Trophoblast cell (in vitro differentiated cells and primary cell): ENCODE measurements around the gene RTKN.

ENCODE experiments used
- DNase-seq, 2 donors: peaks; one replicate each; pipeline ENCODE4 v3.0.0-alpha.2; 2016
- H2AFZ ChIP-seq: 2 replicates; pipeline ENCODE4 v1.6.1; 2013; ENCODE audit warnings: low read length, moderate library complexity, mild to moderate bottlenecking; ENCODE audit not compliant: insufficient read depth, poor library complexity
- H2AK5ac ChIP-seq: 2 replicates; pipeline ENCODE4 v1.6.1; 2013; ENCODE audit warnings: mild to moderate bottlenecking, low read length
- H2BK120ac ChIP-seq: 2 replicates; pipeline ENCODE4 v1.6.1; 2013; ENCODE audit warnings: low read length, mild to moderate bottlenecking, moderate library complexity; ENCODE audit not compliant: insufficient read depth, poor library complexity
- H2BK12ac ChIP-seq: 2 replicates; pipeline ENCODE4 v1.6.1; 2013; ENCODE audit warnings: mild to moderate bottlenecking, low read length, moderate library complexity
- H2BK5ac ChIP-seq: 2 replicates; pipeline ENCODE4 v1.6.1; 2013; ENCODE audit warnings: low read length, low read depth, moderate library complexity, mild to moderate bottlenecking; ENCODE audit not compliant: poor library complexity
- H3K14ac ChIP-seq: 2 replicates; pipeline ENCODE4 v1.6.1; 2013; ENCODE audit warnings: mild to moderate bottlenecking, low read length
- H3K18ac ChIP-seq: 2 replicates; pipeline ENCODE4 v1.6.1; 2013; ENCODE audit warnings: mild to moderate bottlenecking, low read length
- H3K23ac ChIP-seq: 2 replicates; pipeline ENCODE4 v1.6.1; 2013; ENCODE audit warnings: low read length
- H3K27ac ChIP-seq: 2 replicates; pipeline ENCODE4 v1.5.1; 2013; ENCODE audit warnings: low read depth, mild to moderate bottlenecking, inconsistent platforms, low read length, moderate library complexity
- H3K27me3 ChIP-seq: 2 replicates; pipeline ENCODE4 v1.6.1; 2013; ENCODE audit warnings: inconsistent platforms, mild to moderate bottlenecking, low read length, moderate library complexity; ENCODE audit not compliant: insufficient read depth
- H3K36me3 ChIP-seq, 2 experiments: 1 replicate in 1 of 2; 2 replicates in 1 of 2; pipeline ENCODE4 v1.6.1; 2013; ENCODE audit warnings: low read length in 2 of 2, mild to moderate bottlenecking in 2 of 2, moderate library complexity in 1 of 2; ENCODE audit not compliant: insufficient read depth in 2 of 2, control insufficient read depth in 1 of 2
- H3K4ac ChIP-seq: 2 replicates; pipeline ENCODE4 v1.6.1; 2013; ENCODE audit warnings: low read depth, mild to moderate bottlenecking, low read length, moderate library complexity
- H3K4me1 ChIP-seq, 2 experiments: 1 replicate in 1 of 2; 2 replicates in 1 of 2; pipeline ENCODE4 v1.6.1; 2013; ENCODE audit warnings: low read length in 2 of 2, mild to moderate bottlenecking in 2 of 2, moderate library complexity in 1 of 2; ENCODE audit not compliant: insufficient read depth in 2 of 2, control insufficient read depth in 1 of 2
- H3K4me2 ChIP-seq: 2 replicates; pipeline ENCODE4 v1.6.1; 2013; ENCODE audit warnings: inconsistent platforms, mild to moderate bottlenecking, low read length, moderate library complexity
- H3K4me3 ChIP-seq: 2 replicates; pipeline ENCODE4 v1.5.1; 2013; ENCODE audit warnings: mild to moderate bottlenecking, low read depth, low read length, inconsistent platforms
- H3K79me1 ChIP-seq: one replicate; pipeline ENCODE4 v1.6.1; 2013; ENCODE audit warnings: low read length
- H3K79me2 ChIP-seq: 2 replicates; pipeline ENCODE4 v1.6.1; 2013; ENCODE audit warnings: low read length, mild to moderate bottlenecking; ENCODE audit not compliant: control insufficient read depth, insufficient read depth, poor library complexity
- H3K9ac ChIP-seq: 2 replicates; pipeline ENCODE4 v1.6.1; 2013; ENCODE audit warnings: mild to moderate bottlenecking, low read length
- H3K9me3 ChIP-seq: 2 replicates; pipeline ENCODE4 v1.6.1; 2013; ENCODE audit warnings: low read depth, mild to moderate bottlenecking, control low read depth, inconsistent platforms, low read length; ENCODE audit not compliant: insufficient read depth
- H4K12ac ChIP-seq: 2 replicates; pipeline ENCODE4 v1.6.1; 2013; ENCODE audit warnings: low read depth, mild to moderate bottlenecking, low read length, moderate library complexity
- H4K8ac ChIP-seq: 2 replicates; pipeline ENCODE4 v1.6.1; 2013; ENCODE audit warnings: low read depth, mild to moderate bottlenecking, low read length, moderate library complexity
- H4K91ac ChIP-seq: one replicate; pipeline ENCODE4 v1.6.1; 2013; ENCODE audit warnings: low read depth, mild to moderate bottlenecking, low read length, moderate library complexity
- WGBS: extraction: QIAGEN DNeasy Blood & Tissue Kit; methylation state at CpG from one replicate; pipeline ENCODE4 v1.1.7; 2013; ENCODE audit warnings: missing lambda C conversion rate; ENCODE audit not compliant: insufficient read length, insufficient coverage; ENCODE audit errors: extremely low coverage; 5-methylcytosine and 5-hydroxymethylcytosine counted together

RTKN gene

DNA sequence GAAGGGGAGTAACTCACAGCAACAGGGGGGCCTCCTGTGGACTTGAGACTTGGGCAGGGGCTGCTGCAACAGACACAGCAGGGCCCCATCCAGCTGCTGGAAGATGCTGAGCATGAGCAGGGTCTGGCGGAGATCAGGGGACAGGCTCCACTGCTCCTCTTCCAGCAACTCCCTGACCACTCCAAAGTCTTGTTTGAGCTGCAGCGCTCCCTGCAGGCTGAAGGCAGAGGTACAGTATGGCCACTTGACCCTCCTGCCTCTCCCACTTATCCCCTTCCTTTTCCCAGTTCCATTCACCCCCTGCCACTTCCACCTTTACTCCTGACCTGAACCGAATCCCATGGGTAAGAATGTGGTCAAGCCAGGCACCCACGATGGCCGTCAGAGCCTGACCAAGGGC, 33.2 kb upstream of the RTKN start:
- Histone ChIP-seq H3K79me2 (peaks cover 3% of the 10 kb centered on the region), H3K27ac (no peak overlapping the region), H3K79me1 (peaks cover 9% of the 10 kb centered on the region), H4K12ac (no peak overlapping the region), H4K91ac (no peak overlapping the region), H3K36me3 (peaks cover 19 to 21% of the 10 kb centered on the region in 2 experiments), H4K8ac (no peak overlapping the region), H3K4ac (no peak overlapping the region), H3K9me3 (peaks cover 1% of the 10 kb centered on the region), H2BK12ac (no peak overlapping the region), H2BK120ac (no peak overlapping the region), H3K23ac (no peak overlapping the region), H3K14ac (no peak overlapping the region), H3K4me3 (no peak overlapping the region), H3K4me1 (peaks cover 5 to 7% of the 10 kb centered on the region in 2 experiments), H2BK5ac (no peak overlapping the region), H3K9ac (no peak overlapping the region), H2AK5ac (no peak overlapping the region), H3K4me2 (no peak overlapping the region), H3K27me3 (no peaks in the 10 kb centered on the region), H3K18ac (no peak overlapping the region), H2AFZ (no peak overlapping the region)
- no peak for DNase-seq
- no CpG with 5 or more reads among the region's 5 CpGs for WGBS

DNA sequence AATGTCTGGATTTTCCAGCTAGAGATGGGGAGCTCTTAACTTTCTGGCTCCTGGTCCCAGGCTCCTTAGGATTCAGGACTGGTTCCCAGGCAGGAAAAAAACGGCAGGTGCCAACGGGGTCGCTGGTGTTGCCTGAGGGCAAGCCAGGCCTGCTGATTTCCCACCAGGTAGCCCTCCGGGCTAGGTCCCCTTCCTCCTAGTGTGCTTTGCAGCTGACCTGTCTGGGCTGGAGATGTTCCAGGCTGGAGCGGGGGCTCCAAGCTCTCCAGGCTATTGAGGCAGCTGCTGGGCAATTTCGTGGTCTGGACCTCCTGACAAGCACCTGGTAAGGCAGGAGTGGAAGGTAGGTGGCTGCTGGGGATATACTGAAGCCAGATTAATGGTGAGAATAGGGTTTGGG, 32.7 kb upstream of the RTKN start:
- Histone ChIP-seq H3K4me1 (peaks cover 5 to 7% of the 10 kb centered on the region in 2 experiments), H3K18ac (no peak overlapping the region)
- no CpG with 5 or more reads among the region's 6 CpGs for WGBS

DNA sequence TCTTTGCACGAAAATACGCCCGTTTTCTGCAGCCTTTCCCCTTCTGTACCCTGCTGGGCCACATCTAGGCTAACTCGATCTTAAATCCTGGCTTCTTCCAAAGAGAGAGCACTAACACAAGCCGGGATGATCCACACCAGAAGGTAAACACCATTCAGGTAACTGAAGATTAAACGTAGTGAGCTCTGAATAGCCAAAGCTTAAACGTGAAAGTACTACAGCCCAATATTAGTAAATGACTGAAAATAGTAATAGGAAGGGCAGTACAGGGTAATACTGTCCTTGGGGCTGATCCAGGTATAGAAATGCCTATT, 31.2 kb upstream of the RTKN start:
- Histone ChIP-seq H3K23ac (no peak overlapping the region), H2BK5ac (no peak overlapping the region), H3K18ac (no peak overlapping the region), H3K27ac (peak overlapping the region; percentile 78), H3K4ac (peak overlapping the region; percentile 41), H3K9ac (peak overlapping the region; percentile 69), H3K4me1 (peaks cover 5 to 7% of the 10 kb centered on the region in 2 experiments), H2AK5ac (peak overlapping the region; percentile 36), H4K91ac (peak overlapping the region; percentile 82), H3K36me3 (peaks cover 17 to 19% of the 10 kb centered on the region in 2 experiments), H3K14ac (peak overlapping the region; percentile 3), H4K8ac (peak overlapping the region; percentile 55), H3K79me2 (peaks cover 3% of the 10 kb centered on the region), H3K79me1 (peaks cover 9% of the 10 kb centered on the region), H2BK120ac (no peak overlapping the region), H3K9me3 (peaks cover 1% of the 10 kb centered on the region), H2AFZ (peak overlapping the region; percentile 52), H3K27me3 (no peaks in the 10 kb centered on the region), H2BK12ac (no peak overlapping the region), H3K4me2 (peak overlapping the region; percentile 67), H3K4me3 (peak overlapping the region; percentile 90), H4K12ac (peak overlapping the region; percentile 33)
- no CpG with 5 or more reads among the region's 7 CpGs for WGBS
- no peak for DNase-seq

More for the DNA sequence above, 32.7 kb upstream of the RTKN start:
- Histone ChIP-seq H3K4me2 (no peak overlapping the region), H2AK5ac (no peak overlapping the region), H3K79me1 (peaks cover 9% of the 10 kb centered on the region), H3K14ac (no peak overlapping the region), H4K91ac (no peak overlapping the region), H3K9ac (no peak overlapping the region), H3K27ac (no peak overlapping the region), H3K79me2 (peaks cover 3% of the 10 kb centered on the region), H2BK120ac (no peak overlapping the region), H2BK12ac (no peak overlapping the region), H2AFZ (no peak overlapping the region), H4K8ac (no peak overlapping the region), H2BK5ac (no peak overlapping the region), H3K27me3 (no peaks in the 10 kb centered on the region), H3K4me3 (no peak overlapping the region), H3K9me3 (peaks cover 1% of the 10 kb centered on the region), H4K12ac (no peak overlapping the region), H3K23ac (no peak overlapping the region), H3K4ac (no peak overlapping the region), H3K36me3 (peaks cover 19% of the 10 kb centered on the region in 2 experiments)
- DNase-seq = no peak

- Histone ChIP-seq H3K79me2 (peaks cover 3% of the 10 kb centered on the region), H3K27ac (peak within 1 kb of the TSS; percentile 78), H3K18ac (peak within 1 kb of the TSS; percentile 76), H3K4me2 (peak within 1 kb of the TSS; percentile 67), H2BK5ac (peak within 1 kb of the TSS; percentile 37), H3K23ac (peak within 1 kb of the TSS; percentile 0), H2AK5ac (peak within 1 kb of the TSS; percentile 66), H2BK12ac (no peak within 1 kb of the TSS), H3K36me3 (peaks cover 13 to 15% of the 10 kb centered on the region in 2 experiments), H3K9ac (peak within 1 kb of the TSS; percentile 83), H3K27me3 (no peaks in the 10 kb centered on the region), H3K4me3 (peak within 1 kb of the TSS; percentile 90), H3K9me3 (peaks cover 1% of the 10 kb centered on the region), H4K12ac (peak within 1 kb of the TSS; percentile 85), H3K14ac (peak within 1 kb of the TSS; percentile 85), H2BK120ac (no peak within 1 kb of the TSS), H2AFZ (peak within 1 kb of the TSS; percentile 74), H4K8ac (peak within 1 kb of the TSS; percentile 90), H4K91ac (peak within 1 kb of the TSS; percentile 82), H3K4me1 (peaks cover 5 to 7% of the 10 kb centered on the region in 2 experiments), H3K79me1 (peaks cover 9% of the 10 kb centered on the region), H3K4ac (peak within 1 kb of the TSS; percentile 54)
- DNase-seq = peak; percentile 94 to 98
- no CpG with 5 or more reads among the region's 66 CpGs for WGBS
Observed at GRCh38 chr2:74472086-74472944, 30.6 kb upstream of the RTKN start, which contains the start of gene MRPL53. TSS of gene MRPL53 (minus strand) at chr2:74472680. CDS start at chr2:74472660, 20 bp downstream.
